Spinal cord (tissue), 10 donors: ENCODE measurements around the gene TAOK3. TPM values are rescaled to one million over a fixed set of nuclear protein-coding genes. Genes with fewer than 3 reads are reported as not detected.
A peak's percentile ranks its signal among the peaks of the same experiment; 100 is the strongest.

ENCODE experiments used
- DNase-seq, 6 donors: peaks; one replicate each; pipeline versions ENCODE4 v3.0.0 to v3.0.0-alpha.2; 2013 to 2015; ENCODE audit warnings: low spot score in 6 of 6, low read depth in 4 of 6
- H3K27ac ChIP-seq: one replicate; pipeline ENCODE4 v1.5.1; 2013; ENCODE audit warnings: low read depth, low read length, control low read depth
- H3K27me3 ChIP-seq: one replicate; pipeline ENCODE4 v1.6.1; 2013; ENCODE audit warnings: low read length; ENCODE audit not compliant: control insufficient read depth, insufficient read depth
- H3K36me3 ChIP-seq: one replicate; pipeline ENCODE4 v1.6.1; 2013; ENCODE audit warnings: low read length; ENCODE audit not compliant: control insufficient read depth, insufficient read depth
- H3K4me1 ChIP-seq: one replicate; pipeline ENCODE4 v1.6.1; 2013; ENCODE audit warnings: low read length; ENCODE audit not compliant: control insufficient read depth, insufficient read depth
- H3K4me3 ChIP-seq: one replicate; pipeline ENCODE4 v1.5.1; 2013; ENCODE audit warnings: low read depth, low read length, control low read depth
- H3K9me3 ChIP-seq: one replicate; pipeline ENCODE4 v1.6.1; 2013; ENCODE audit warnings: low read length; ENCODE audit not compliant: control insufficient read depth, insufficient read depth
- WGBS: methylation state at CpG from one replicate; pipeline ENCODE4 v1.1.5; 2013; ENCODE audit warnings: missing lambda C conversion rate; ENCODE audit not compliant: insufficient coverage; 5-methylcytosine and 5-hydroxymethylcytosine counted together
- polyA plus RNA-seq, 2 donors: library from polyadenylated mRNA; unstranded; fragments of 120-200 nt; gene quantifications; one replicate each; pipeline ENCODE4 v1.2.1, GENCODE V29; 2013; ENCODE audit not compliant: insufficient read length in 2 of 2
- total RNA-seq, 2 donors: library from RNA; depleted of rRNA in 1 of 2; stranded (reverse); fragments of 120-200 nt in 1 of 2; fragments of >200 nt in 1 of 2; gene quantifications; one replicate each; pipeline versions ENCODE4 v1.2.3 to v1.2.4, GENCODE V29; 2013 to 2014
- donor health status: healthy.

The TAOK3 gene
- total and polyA plus RNA-seq, 4 donors: 46.9 to 107 (median 77.9) TPM

DNA sequence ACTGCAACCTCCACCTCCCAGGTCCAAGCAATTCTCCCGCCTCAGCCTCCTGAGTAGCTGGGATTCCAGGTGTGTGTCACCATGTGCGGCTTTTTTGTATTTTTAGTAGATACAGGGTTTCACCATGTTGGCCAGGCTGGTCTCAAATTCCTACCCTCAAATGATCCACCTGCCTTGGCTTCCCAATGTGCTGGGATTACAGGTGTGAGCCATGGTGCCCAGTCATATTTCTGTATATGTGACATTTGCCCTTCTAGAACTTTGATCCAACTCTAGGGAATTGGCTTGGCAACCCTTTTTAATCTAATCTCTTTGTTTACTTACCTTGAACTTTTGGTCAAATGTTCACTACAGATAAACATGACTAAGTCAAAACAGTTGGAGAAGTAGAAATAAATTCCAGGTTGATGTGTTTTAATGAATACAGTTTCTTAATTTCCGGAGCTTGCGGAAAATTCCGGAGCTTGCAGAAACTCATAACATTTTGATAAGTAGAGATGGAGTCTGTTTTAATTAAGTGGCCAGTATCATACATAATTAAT lies 248.3 kb downstream of the TAOK3 start:
- DNase-seq: no peak
- H3K27me3 ChIP-seq: no peaks in the 10 kb centered on the region
- no peak overlapping the region for H3K27ac ChIP-seq
- 100% methylated on average over 1 of the region's 5 CpGs for WGBS
- H3K36me3 ChIP-seq: peaks cover 8% of the 10 kb centered on the region
- no peak overlapping the region for H3K4me3 ChIP-seq
- H3K4me1 ChIP-seq: no peaks in the 10 kb centered on the region
- no peaks in the 10 kb centered on the region for H3K9me3 ChIP-seq

DNA sequence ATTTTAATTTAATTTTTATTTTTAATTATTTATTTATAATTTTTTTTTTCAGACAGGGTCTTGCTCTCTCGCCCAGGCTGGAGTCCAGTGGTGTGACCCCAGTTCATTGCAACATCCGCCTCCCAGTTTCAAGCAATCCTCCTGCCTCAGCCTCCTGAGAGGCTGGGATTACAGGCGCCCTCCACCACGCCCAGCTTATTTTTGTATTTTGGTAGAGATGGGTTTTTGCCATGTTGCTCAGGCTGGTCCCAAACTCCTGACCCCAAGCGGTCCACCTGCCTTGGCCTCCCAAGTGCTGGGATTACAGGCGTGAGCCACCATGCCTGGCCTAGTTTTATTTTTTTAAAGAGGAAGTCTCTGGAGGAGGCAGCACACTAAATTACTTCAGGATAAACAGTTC lies 250.4 kb downstream of the TAOK3 start:
- H3K36me3 ChIP-seq: peaks cover 8% of the 10 kb centered on the region
- no peaks in the 10 kb centered on the region for H3K9me3 ChIP-seq
- DNase-seq: no peak
- 100% methylated on average over 1 of the region's 6 CpGs for WGBS
- H3K27ac ChIP-seq: no peak overlapping the region
- H3K4me1 ChIP-seq: no peaks in the 10 kb centered on the region
- H3K27me3 ChIP-seq: no peaks in the 10 kb centered on the region
- no peak overlapping the region for H3K4me3 ChIP-seq

DNA sequence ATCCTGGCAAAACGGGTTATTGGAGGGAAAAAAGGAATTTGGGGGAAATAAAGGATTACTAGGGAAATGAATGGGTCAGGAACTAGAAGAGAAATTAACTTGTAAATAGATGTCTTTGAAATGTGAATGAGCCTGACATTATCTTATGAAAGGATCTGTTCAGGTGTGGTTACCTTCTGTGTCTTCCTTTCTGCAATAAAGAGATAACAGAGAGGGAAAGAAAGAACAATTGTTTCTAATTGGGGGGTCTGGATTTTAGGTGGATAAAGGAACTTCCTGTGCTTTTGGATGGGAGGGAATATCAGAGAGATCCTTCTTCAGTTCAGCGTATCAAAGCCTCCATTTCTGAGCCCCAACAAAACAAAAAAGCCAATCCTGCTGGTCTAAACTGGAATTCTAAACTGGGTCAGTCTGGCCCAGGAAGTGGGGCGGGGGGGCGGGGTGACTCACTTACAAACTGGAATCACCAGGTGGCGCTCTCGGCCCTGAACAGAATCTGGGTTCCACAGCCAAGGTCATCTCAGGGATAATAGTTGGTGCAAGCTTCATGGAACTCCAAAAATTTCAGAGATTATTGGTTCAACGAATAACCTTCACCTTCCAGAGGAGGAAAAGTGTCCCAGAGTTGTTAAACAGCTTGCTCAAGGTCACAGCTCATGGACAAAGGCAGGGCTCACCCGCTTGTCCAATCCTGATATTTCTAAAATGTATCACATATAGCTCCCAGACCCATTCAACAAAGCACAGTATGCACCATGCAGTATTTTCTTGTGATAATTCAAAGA lies 251.9 kb downstream of the TAOK3 start:
- no peaks in the 10 kb centered on the region for H3K9me3 ChIP-seq
- no peaks in the 10 kb centered on the region for H3K4me1 ChIP-seq
- H3K36me3 ChIP-seq: peaks cover 10% of the 10 kb centered on the region
- WGBS: 7% methylated on average over 6 of the region's 8 CpGs
- H3K4me3 ChIP-seq: no peak overlapping the region
- H3K27me3 ChIP-seq: no peaks in the 10 kb centered on the region
- peak in 2 of 6 donors; percentile 76 for DNase-seq
- H3K27ac ChIP-seq: peak overlapping the region; percentile 53

DNA sequence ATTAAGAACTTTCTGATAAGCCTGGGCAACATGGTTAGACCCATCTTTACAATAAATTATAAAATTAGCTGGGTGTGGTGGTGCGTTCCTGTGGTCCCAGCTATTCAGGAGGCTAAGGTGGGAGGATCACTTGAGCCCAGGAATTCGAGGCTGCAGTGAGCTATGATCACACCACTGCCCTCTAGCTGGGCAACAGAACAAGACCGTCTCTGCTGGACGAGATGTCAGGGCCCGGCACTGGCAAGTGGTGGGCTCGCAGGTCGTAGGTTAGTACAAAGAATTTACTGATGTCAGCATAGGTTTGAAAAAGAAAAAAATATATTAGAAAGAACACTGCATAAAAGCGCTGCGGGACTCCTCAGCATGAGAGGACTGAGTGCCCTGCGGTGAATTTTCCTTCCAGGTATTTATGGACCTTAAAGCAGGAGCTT lies 253.2 kb downstream of the TAOK3 start:
- no peak for DNase-seq
- Histone ChIP-seq H3K27me3 (no peaks in the 10 kb centered on the region), H3K9me3 (no peaks in the 10 kb centered on the region), H3K27ac (no peak overlapping the region), H3K36me3 (peaks cover 10% of the 10 kb centered on the region), H3K4me3 (no peak overlapping the region), H3K4me1 (no peaks in the 10 kb centered on the region)
- WGBS: 63% methylated on average over 10 of the region's 10 CpGs

DNA sequence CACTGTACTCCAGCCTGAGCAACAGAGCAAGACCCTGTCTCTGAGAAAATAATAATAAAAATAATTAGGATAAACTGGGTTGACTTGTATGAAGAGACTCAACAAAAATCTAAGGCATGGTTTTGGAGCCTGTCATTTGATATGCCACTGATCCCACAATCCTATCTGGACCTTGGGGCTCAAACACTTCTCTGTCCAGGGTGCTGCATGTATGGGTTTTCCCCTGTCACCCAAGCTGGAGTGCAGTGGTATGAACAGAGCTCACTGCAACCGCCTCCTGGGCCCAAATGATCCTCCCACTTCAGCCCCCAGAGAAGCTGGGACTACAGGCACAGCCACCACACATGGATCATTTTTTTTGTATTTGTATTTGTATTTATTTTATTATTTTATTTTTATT lies 263.6 kb downstream of the TAOK3 start:
- Histone ChIP-seq H3K36me3 (no peaks in the 10 kb centered on the region), H3K27ac (no peak overlapping the region), H3K4me3 (no peak overlapping the region), H3K4me1 (peaks cover 7% of the 10 kb centered on the region), H3K27me3 (no peaks in the 10 kb centered on the region), H3K9me3 (no peaks in the 10 kb centered on the region)
- DNase-seq: no peak
- no CpG with 5 or more reads among the region's 1 CpG for WGBS

DNA sequence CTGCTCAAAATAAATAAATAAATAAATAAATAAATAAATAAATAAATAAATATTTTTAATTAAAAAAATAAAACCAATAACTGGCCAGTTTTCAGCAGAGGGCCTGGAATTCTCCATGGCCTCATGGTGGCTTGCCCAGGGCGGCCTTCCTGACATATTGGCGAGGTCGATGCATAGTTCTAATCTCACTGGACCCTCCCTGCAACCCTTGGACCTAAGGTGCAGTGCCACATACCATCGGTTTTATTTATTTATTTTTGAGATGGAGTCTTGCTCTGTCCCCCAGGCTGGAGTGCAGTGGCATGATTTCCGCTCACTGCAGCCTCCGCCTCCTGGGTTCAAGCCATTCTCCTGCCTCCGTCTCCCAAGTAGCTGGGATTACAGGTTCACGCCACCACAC lies 265.0 kb downstream of the TAOK3 start:
- DNase-seq: no peak
- Histone ChIP-seq H3K4me1 (peaks cover 14% of the 10 kb centered on the region), H3K4me3 (no peak overlapping the region), H3K9me3 (no peaks in the 10 kb centered on the region), H3K27ac (no peak overlapping the region), H3K36me3 (no peaks in the 10 kb centered on the region), H3K27me3 (no peaks in the 10 kb centered on the region)
- 100% methylated on average over 6 of the region's 8 CpGs for WGBS

DNA sequence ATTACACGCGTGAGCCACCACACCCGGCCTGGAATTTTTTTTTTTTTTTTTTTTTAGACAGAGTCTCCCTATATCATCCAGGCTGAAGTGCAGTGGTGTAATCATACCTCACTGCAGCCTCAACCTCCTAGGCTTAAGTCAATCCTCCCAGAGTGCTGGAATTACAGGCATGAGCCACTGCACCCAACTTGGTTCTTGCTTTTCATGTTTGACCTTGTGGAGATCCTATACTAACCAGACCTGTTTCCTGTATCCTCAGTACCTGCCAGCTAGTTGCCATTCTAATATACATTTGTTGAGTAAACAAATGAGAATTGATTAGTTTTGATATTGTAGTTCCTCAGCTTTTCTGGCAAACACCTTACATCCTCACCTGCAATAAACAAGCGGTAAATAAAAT lies 265.7 kb downstream of the TAOK3 start:
- 84% methylated on average over 3 of the region's 4 CpGs for WGBS
- Histone ChIP-seq H3K9me3 (no peaks in the 10 kb centered on the region), H3K36me3 (no peaks in the 10 kb centered on the region), H3K27me3 (peaks cover 5% of the 10 kb centered on the region), H3K4me3 (no peak overlapping the region), H3K4me1 (peaks cover 21% of the 10 kb centered on the region), H3K27ac (no peak overlapping the region)
- DNase-seq: no peak

DNA sequence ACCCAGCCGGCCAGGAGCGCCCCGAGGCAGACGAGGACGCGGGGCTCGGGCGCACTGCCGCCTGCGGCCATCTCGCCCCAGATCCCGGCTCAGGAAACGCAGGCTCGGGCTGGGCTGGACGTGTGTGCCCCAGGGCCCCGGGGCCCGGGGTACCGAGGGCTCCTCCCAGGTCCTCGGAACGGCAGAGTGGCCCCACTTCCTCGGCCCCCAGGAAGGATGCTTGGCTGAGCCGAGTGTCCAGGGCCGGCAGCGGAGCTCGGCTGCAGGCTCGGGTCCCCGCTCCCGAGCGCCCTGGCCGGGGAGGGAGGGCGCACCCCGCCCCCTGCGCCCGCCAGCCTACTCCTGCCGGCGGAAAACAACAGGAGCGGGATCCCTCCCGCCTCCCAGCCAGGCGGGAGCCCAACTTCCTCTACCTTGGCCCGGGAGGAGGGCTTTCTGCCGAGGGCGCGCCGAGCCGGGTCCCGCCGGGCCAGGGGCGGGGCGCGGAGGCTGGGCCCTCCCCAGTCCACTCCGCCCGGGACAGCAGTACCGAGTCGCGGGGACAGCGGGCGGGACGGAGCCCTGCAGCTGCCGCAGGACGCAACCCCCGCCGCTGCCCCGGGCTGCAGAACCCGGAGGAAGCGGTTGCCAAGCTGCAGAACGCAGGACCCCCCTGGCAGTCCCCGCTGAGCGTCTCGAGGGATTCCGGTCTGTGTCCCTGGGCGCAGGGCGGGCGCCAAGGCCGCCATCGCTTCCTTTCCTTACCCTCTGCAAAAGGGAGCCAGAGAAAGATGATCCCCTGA lies 268.9 kb downstream of the TAOK3 start, which contains the start of gene VSIG10:
Gene VSIG10, minus strand, starts transcription at position 411 of the 782 bp plus-strand sequence. Its CDS starts 340 bp downstream, at position 71.
- WGBS: under 1% methylated on average over 75 of the region's 75 CpGs
- H3K27ac ChIP-seq: peak within 1 kb of the TSS; percentile 57
- DNase-seq: peak in 4 of 6 donors; percentile 43 to 76 (median 56)
- H3K36me3 ChIP-seq: no peaks in the 10 kb centered on the region
- peaks cover 7% of the 10 kb centered on the region for H3K27me3 ChIP-seq
- peak within 1 kb of the TSS; percentile 55 for H3K4me3 ChIP-seq
- peaks cover 21% of the 10 kb centered on the region for H3K4me1 ChIP-seq
- H3K9me3 ChIP-seq: no peaks in the 10 kb centered on the region

DNA sequence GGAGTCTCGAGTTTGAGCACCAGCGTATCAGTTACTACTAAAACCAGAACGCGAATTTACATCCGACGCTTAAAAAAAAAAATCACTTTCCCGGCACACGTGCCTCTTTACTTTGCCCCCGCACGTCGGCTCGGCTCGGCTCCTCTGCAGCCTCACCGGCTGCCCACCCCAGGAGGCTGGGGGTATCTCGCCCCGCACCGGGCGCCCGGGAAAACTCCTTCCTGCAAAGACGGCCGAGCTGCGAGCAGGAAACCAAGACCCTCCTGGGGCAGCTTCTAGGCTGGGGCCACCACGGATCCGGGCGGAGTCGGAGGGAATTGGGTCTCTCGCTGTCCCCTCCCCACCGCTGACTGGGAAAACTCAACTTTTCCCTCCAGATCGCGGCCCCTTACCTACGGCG lies 269.5 kb downstream of the TAOK3 start:
- Histone ChIP-seq H3K4me3 (peak overlapping the region; percentile 55), H3K27ac (peak overlapping the region; percentile 57), H3K36me3 (no peaks in the 10 kb centered on the region), H3K4me1 (peaks cover 21% of the 10 kb centered on the region), H3K9me3 (no peaks in the 10 kb centered on the region), H3K27me3 (peaks cover 7% of the 10 kb centered on the region)
- 0% methylated on average over 30 of the region's 32 CpGs for WGBS
- peak in 3 of 6 donors; percentile 18 to 49 (median 29) for DNase-seq
